ENCODE results near the gene GUCA1A. TPM values are rescaled to one million over a fixed set of nuclear protein-coding genes. Genes with fewer than 3 reads are reported as not detected.

The GUCA1A gene
- polyA plus RNA-seq, 1 experiment, result 1.5 TPM

GRCh38 chr6:42156638-42157037 is 16.5 kb upstream of the GUCA1A start:
- POLR2A ChIA-PET, result interaction anchor here (0.7 kb wide), 1 partner anchor 46 kb away, joined by 3 read pairs; no protein-coding TSS in a partner anchor
- no peak for TF ChIP-seq CTCF (IDR thresholded peaks at IDR 0.05; ENCODE audit: low read depth, low read length)
- Histone ChIP-seq H3K27ac (ENCODE audit: low read depth, low read length) (no peak overlapping the region), H3K9me3 (ENCODE audit: control insufficient read depth, insufficient read depth, low read length) (no peaks in the 10 kb centered on the region), H3K27me3 (ENCODE audit: control insufficient read depth, insufficient read depth, low read length) (peaks cover 9% of the 10 kb centered on the region), H3K4me3 (ENCODE audit: low read depth, low read length) (no peak overlapping the region)
- CTCF ChIA-PET, result interaction anchor here (0.6 kb wide), 3 partner anchors 200 to 505 kb away, joined by 5 to 7 read pairs (median 6); no protein-coding TSS in a partner anchor
- DNase-seq (ENCODE audit: low read depth, low spot score), result no peak

GRCh38 chr6:42158011-42158410 is 15.2 kb upstream of the GUCA1A start:
- no peak for DNase-seq (ENCODE audit: low read depth, low spot score)
- H3K4me3 ChIP-seq (ENCODE audit: low read depth, low read length), result no peak overlapping the region
- no peaks in the 10 kb centered on the region for H3K9me3 ChIP-seq (ENCODE audit: control insufficient read depth, insufficient read depth, low read length)
- POLR2A ChIA-PET, result no interaction called here
- peaks cover 9% of the 10 kb centered on the region for H3K27me3 ChIP-seq (ENCODE audit: control insufficient read depth, insufficient read depth, low read length)
- H3K27ac ChIP-seq (ENCODE audit: low read depth, low read length), result no peak overlapping the region
- CTCF ChIA-PET, result interaction anchor here (0.7 to 1.0 kb wide), 2 partner anchors 54 to 60 kb away, joined by 3 read pairs; no protein-coding TSS in a partner anchor
- no peak for TF ChIP-seq CTCF (IDR thresholded peaks at IDR 0.05; ENCODE audit: low read depth, low read length)

- H3K27ac ChIP-seq (ENCODE audit: low read depth, low read length), result no peak overlapping the region
- H3K27me3 ChIP-seq (ENCODE audit: control insufficient read depth, insufficient read depth, low read length), result peaks cover 8% of the 10 kb centered on the region
- POLR2A ChIA-PET, result no interaction called here
- no peaks in the 10 kb centered on the region for H3K9me3 ChIP-seq (ENCODE audit: control insufficient read depth, insufficient read depth, low read length)
- CTCF ChIA-PET, result no interaction called here
- no peak overlapping the region for H3K4me3 ChIP-seq (ENCODE audit: low read depth, low read length)
- no peak for TF ChIP-seq CTCF (IDR thresholded peaks at IDR 0.05; ENCODE audit: low read depth, low read length)
- DNase-seq (ENCODE audit: low read depth, low spot score), result no peak
Observed at GRCh38 chr6:42158631-42159030, 14.5 kb upstream of the GUCA1A start.

- Histone ChIP-seq H3K9me3 (ENCODE audit: control insufficient read depth, insufficient read depth, low read length) (no peaks in the 10 kb centered on the region), H3K4me3 (ENCODE audit: low read depth, low read length) (no peak overlapping the region), H3K27ac (ENCODE audit: low read depth, low read length) (no peak overlapping the region), H3K27me3 (ENCODE audit: control insufficient read depth, insufficient read depth, low read length) (peaks cover 3% of the 10 kb centered on the region)
- no peak for TF ChIP-seq CTCF (IDR thresholded peaks at IDR 0.05; ENCODE audit: low read depth, low read length)
- no peak for DNase-seq (ENCODE audit: low read depth, low spot score)
- CTCF ChIA-PET, result no interaction called here
- POLR2A ChIA-PET, result no interaction called here
Observed at GRCh38 chr6:42159431-42160024, 13.6 kb upstream of the GUCA1A start.

- no peaks in the 10 kb centered on the region for H3K9me3 ChIP-seq (ENCODE audit: control insufficient read depth, insufficient read depth, low read length)
- H3K4me3 ChIP-seq (ENCODE audit: low read depth, low read length), result no peak overlapping the region
- TF ChIP-seq CTCF (IDR thresholded peaks at IDR 0.05; ENCODE audit: low read depth, low read length), result no peak
- ChIA-PET POLR2A (no interaction called here), CTCF (interaction anchor here (0.7 to 1.3 kb wide), 4 partner anchors 19 to 383 kb away, joined by 3 to 4 read pairs (median 3); partner anchors contain the start of gene FRS3)
- no peak overlapping the region for H3K27ac ChIP-seq (ENCODE audit: low read depth, low read length)
- H3K27me3 ChIP-seq (ENCODE audit: control insufficient read depth, insufficient read depth, low read length), result peaks cover 3% of the 10 kb centered on the region
- no peak for DNase-seq (ENCODE audit: low read depth, low spot score)
Observed at GRCh38 chr6:42162384-42162783, 10.8 kb upstream of the GUCA1A start.

Measured in AG04450 (cell line).